HL-60/S4 treated with retinoic acid at 250 ng/mL for 4 days and 3 days (cell line): Measurements from ENCODE around the gene NRGN.

ENCODE experiments used
- in situ Hi-C: fragments of 300-500 bp; cut with MboI; formaldehyde crosslinking; loops from 2 replicates; pipeline ENCODE4 v1.7.0; 2022; ENCODE audit warnings: low sequenced_read_pairs

Gene NRGN

DNA sequence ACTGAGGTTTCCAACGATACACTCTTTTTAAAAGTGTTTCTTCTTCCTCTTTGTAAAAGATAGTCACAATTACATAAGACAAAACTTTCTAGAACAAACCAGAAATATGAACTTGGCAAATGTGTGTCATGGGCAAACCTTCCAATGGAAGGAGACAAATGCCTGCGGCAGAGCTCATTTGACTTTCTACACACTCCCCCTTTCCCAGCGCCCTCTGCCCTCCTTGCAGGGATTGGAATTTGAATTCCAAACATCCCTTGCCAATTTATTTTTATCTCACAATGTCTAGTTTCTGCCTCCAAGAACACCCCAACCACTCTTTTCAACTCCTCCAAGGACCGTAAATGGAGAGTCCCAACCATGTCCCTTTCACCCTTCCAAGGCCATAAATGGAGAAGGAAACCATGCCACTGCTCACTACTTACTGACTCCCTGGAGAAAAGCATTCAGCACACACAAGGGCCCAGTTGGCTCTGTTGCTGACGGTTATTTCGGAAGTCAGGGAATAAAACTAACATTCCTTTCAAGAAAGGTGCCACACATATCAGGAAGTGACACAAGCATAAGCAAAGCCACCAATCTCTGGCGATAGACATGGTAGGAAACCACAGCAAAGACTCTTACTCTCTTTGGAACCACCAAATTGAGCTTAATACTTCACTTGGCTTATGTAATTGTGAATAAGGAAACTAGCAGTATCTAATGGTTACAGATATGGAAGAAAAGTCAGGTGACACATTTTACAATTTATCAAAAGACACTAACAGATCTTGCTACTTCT is 37.3 kb downstream of the NRGN start:
- in situ Hi-C loops, result no loop called here

DNA sequence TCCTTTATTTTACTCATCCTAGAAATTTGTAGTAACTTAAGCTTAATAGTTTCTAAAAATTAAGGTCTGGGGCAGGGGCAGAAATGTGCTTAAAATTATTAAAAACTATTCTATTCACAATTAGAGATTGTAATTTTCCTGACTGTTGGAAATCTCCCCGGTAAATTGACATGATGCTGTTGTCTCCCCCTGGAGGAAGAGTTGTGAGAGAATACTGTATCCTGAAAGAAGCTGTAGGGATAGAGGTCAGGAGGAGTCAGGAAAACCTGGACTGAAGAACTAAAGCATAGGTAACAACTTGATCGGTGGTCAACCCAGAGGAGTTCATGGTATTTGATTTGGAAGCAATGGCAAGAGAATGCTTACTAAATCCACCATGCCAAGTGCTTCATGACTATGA is 38.5 kb downstream of the NRGN start:
- in situ Hi-C loops, result no loop called here

DNA sequence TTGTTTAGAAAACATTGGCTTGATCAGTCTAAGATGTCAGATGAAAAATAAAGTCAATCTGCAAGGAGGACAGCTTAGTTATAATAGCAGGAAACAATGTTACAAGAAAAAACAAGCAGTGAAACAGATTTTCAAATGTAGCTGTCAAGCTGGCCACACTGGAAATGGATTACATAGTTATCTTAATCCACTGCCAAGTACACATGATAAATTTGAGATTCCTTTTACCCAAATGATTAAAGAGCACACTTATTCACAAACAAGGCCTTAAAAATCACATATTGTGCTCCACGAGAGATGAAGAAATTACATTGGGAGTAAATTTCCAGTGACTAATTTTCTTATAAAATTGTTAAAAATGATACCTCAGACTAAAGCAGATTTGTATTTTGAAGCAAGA is 39.8 kb downstream of the NRGN start:
- in situ Hi-C loops, result no loop called here

DNA sequence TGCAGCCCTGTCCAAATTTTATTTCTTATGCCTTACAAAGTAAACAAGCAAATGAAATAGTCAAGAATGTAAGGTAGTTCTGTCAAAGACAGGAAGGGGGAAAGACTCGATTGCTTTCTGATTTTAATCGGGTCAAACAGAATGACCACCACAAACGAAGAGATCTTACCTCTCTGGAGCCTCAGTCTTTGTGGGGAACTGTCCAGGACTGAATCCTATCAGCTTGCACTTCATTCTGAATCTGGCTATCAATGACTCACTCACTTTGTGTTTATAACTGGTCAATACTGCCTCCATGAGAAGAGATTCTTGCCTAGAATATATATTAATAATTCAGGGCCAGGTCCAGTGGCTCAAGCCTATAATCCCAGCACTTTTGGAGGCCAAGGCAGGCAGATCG is 43.3 kb downstream of the NRGN start:
- in situ Hi-C loops, result no loop called here

DNA sequence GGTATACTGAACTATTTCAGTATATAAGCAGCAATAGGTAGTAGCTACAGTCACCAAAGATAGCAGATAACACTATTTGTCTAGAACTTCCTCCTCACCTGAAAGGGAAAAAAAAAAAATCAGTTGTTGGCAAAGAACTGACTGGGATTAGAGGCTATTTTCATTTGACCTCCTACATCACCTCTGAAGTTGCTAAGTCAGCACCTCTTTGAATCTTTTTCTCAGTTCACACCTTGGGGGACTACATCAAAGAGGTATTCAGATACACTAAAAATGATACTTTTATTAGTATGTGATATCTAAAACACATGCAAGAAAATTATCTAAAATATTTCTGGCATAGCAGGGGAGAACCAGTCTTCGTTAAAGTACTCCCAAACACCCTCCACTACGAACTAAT is 44.3 kb downstream of the NRGN start:
- in situ Hi-C loops, result no loop called here

DNA sequence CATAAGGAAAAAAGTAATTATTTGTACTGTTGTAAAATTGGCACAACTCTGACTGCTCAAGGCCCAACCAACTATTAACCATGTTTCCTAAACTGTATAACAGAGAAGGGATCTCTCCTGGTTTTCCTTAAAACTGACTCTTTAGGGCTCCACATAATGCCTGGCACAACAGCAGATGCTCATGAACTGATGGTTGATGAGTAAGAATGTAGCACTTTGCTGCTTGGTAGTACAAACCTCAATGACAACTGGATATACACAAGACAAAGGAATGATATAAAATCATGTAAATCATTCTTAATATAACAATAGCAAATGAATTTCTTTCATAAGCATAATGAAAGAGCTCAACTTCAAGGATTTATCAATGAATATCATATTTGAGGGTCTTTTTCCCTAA is 48.8 kb downstream of the NRGN start:
- in situ Hi-C loops, result no loop called here

DNA sequence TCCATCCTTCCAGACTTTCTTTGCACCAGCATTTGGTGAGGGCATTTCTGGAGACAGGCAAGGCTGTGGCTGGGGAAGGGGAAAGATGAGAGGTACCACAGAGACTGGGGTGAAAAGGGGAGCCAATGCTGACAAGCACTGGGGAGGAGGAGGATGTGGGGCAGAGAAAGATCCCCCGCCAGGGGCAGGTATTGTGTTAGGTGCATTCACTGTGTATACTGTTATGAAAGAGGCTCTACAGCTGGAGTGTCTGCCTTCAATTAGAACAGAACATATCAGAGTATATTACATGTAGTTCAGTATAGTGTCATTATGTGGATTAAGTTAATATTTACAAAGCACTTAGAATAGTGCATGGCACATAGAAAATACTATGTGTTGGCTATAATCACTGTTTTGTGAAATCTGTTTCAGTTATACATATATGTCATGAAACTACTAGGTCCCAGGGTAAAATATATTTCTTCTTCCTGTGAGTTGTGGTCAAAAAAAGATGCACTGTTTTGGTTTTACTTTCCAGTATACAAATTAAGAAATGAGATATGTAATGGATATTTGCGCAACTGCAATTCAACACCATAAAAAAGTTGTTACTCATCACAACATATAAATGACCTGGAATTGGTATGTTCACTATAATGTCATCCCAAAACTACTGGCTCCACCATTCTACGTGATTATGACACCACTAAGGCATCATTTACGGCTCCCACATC is 52.0 kb downstream of the NRGN start:
- in situ Hi-C loops, result no loop called here

DNA sequence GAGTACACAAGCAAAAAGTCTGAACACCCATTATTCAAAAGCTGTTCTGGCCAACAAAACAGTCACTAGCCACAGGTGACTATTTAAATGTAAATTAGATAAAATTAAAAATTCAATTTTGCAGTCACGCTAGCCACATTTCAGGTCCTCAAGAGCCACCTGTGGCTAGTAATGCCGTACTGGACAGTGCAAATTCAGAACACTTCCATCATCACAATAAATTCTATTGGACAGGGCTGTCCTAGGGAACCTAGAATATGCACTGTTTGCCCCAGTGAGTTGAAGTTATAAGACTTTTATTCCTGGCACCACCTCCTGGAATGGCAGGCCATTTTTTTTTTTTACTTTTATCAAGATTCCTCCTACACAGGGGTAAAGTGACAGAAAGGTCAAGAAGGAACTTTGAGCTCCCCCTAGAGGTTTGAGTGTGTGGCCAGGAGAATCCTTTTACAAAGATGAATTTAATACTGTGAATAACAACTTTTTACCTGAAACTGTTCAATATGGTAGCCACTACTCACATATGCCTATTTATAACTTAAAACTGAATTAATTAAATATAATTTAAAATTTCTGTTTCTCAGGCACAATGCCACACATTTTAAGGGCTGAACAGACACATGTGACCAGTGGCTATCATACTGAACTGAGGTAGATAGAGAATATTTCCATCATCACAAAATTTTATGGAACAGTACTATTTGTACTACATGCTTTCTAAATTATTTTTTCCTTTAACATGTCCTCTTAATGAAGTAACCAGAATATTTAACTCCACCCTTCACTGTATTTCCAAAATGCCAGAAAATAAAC is 53.9 kb downstream of the NRGN start:
- in situ Hi-C loops, result no loop called here

DNA sequence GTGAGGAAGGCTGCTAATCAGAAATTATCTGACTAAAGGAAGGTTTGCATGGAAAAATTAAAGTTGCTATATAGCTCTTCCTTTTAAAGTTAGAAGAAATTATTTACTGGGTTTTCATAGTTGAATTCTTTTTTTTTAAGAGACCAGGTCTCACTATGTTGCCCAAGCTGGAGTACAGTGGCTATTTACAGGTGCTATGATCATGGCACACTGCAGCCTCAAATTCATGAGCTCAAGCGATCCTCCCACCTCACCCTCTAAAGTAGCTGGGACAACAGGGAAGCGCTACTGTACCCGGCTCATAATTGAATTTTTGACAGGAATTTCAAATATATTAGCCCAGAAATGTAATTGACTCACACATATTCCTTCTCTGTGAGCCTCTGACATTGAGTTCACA is 56.6 kb downstream of the NRGN start:
- in situ Hi-C loops, result no loop called here
